CD4-positive, alpha-beta memory T cell (primary cell): Measurements from ENCODE around the gene AFTPH. TPM values are rescaled to one million over a fixed set of nuclear protein-coding genes. Genes with fewer than 3 reads are reported as not detected.

Experiments
- CTCF ChIA-PET: fragments of 350-600 bp; sonication (Branson Sonifier 250); formaldehyde crosslinking; loops from one replicate; lab custom pipeline; 2021; ENCODE audit warnings: inconsistent platforms; ENCODE audit not compliant: partially characterized antibody; lab: Charles Lee
- POLR2A ChIA-PET: fragments of 350-600 bp; sonication (Branson Sonifier 250); formaldehyde crosslinking; loops from one replicate; lab custom pipeline; 2021; ENCODE audit not compliant: partially characterized antibody; lab: Charles Lee
- DNase-seq, 5 donors: peaks; one replicate each; pipeline versions ENCODE4 v3.0.0 to v3.0.0-alpha.2; 2020 to 2022; ENCODE audit warnings: mixed read lengths in 1 of 5
- H3K27ac ChIP-seq: one replicate; pipeline ENCODE4 v1.7.0; 2013; ENCODE audit warnings: low read depth, low read length
- H3K27me3 ChIP-seq: 2 replicates; pipeline ENCODE4 v1.7.0; 2013; ENCODE audit warnings: mild to moderate bottlenecking, low read length, moderate library complexity; ENCODE audit not compliant: insufficient read depth
- H3K36me3 ChIP-seq: 2 replicates; pipeline ENCODE4 v1.7.0; 2013; ENCODE audit warnings: mild to moderate bottlenecking, low read length, moderate library complexity; ENCODE audit not compliant: insufficient read depth
- H3K4me1 ChIP-seq: 2 replicates; pipeline ENCODE4 v1.7.0; 2013; ENCODE audit warnings: mild to moderate bottlenecking, low read length, moderate library complexity; ENCODE audit not compliant: insufficient read depth
- H3K4me3 ChIP-seq, 2 donors: one replicate each; pipeline ENCODE4 v1.7.0; 2013; ENCODE audit warnings: low read length in 2 of 2, mild to moderate bottlenecking in 1 of 2
- H3K9me3 ChIP-seq, 2 donors: one replicate each; pipeline ENCODE4 v1.7.0; 2013; ENCODE audit warnings: low read length in 2 of 2, control low read depth in 1 of 2; ENCODE audit not compliant: control insufficient read depth in 1 of 2
- H3K27ac Mint-ChIP-seq, 7 donors: one replicate each; pipeline ENCODE4 v1.8.0; 2020 to 2021; ENCODE audit warnings: mixed read lengths in 7 of 7, mild to moderate bottlenecking in 6 of 7, inconsistent platforms in 3 of 7, moderate library complexity in 3 of 7
- H3K27me3 Mint-ChIP-seq, 2 donors: one replicate each; pipeline ENCODE4 v1.8.0; 2020 to 2021; ENCODE audit warnings: mixed read lengths in 2 of 2
- H3K36me3 Mint-ChIP-seq, 2 donors: one replicate each; pipeline ENCODE4 v1.8.0; 2020 to 2021; ENCODE audit warnings: mixed read lengths in 2 of 2, inconsistent platforms in 1 of 2, mild to moderate bottlenecking in 1 of 2
- H3K4me1 Mint-ChIP-seq, 4 donors: one replicate each; pipeline ENCODE4 v1.8.0; 2020 to 2021; ENCODE audit warnings: mixed read lengths in 4 of 4, mild to moderate bottlenecking in 1 of 4
- H3K4me3 Mint-ChIP-seq, 8 donors: one replicate each; pipeline ENCODE4 v1.8.0; 2020 to 2021; ENCODE audit warnings: mixed read lengths in 8 of 8, mild to moderate bottlenecking in 7 of 8, moderate library complexity in 6 of 8, inconsistent platforms in 3 of 8
- H3K9me3 Mint-ChIP-seq, 8 donors: one replicate each; pipeline ENCODE4 v1.8.0; 2020 to 2021; ENCODE audit warnings: mixed read lengths in 8 of 8, mild to moderate bottlenecking in 5 of 8, inconsistent platforms in 3 of 8, moderate library complexity in 1 of 8
- intact Hi-C: fragments of 100-400 bp; cut with micrococcal nuclease; formaldehyde crosslinking; loops from one replicate; pipeline ENCODE4 v1.15.1; 2023
- microRNA-seq: library from miRNA; unstranded; fragments of <30 nt; microRNA quantifications from one replicate; pipeline ENCODE4 v1.2.0, GENCODE V29; 2021; ENCODE audit warnings: borderline replicate concordance, borderline number of aligned reads, borderline microRNAs expressed, mixed read lengths
- polyA plus RNA-seq, 2 donors: library from polyadenylated mRNA; unstranded; fragments of 300-500 nt; fragmentation: Illumina TruSeq; gene quantifications; one replicate each; pipeline ENCODE4 v1.2.3, GENCODE V29; 2021
- total RNA-seq, 2 experiments: library from RNA; stranded (reverse); gene quantifications; one replicate each; pipeline ENCODE4 v1.2.3, GENCODE V29; 2021

The AFTPH gene
- total and polyA plus RNA-seq, 4 experiments from 2014 or later: 22.8 to 48.9 (median 38.7) TPM

GRCh38 chr2:64641599-64641998, 117.5 kb downstream of the AFTPH start:
- ChIA-PET POLR2A (no interaction called here), CTCF (interaction anchor here (5.5 to 5.8 kb wide), 2 partner anchors 14 to 190 kb away, joined by 69 to 98 read pairs; partner anchors contain the start of gene SERTAD2)
- no peaks in the 10 kb centered on the region for H3K27me3 ChIP-seq
- intact Hi-C loops: no loop called here
- no peak overlapping the region for H3K4me3 ChIP-seq
- H3K27ac ChIP-seq: no peak overlapping the region
- peaks cover 54% of the 10 kb centered on the region for H3K4me1 ChIP-seq
- Mint-ChIP-seq H3K4me3 (no peak overlapping the region), H3K27ac (no peak overlapping the region), H3K4me1 (peaks cover 43 to 78% (median 55%) of the 10 kb centered on the region in 4 donors), H3K9me3 (no peaks in the 10 kb centered on the region), H3K36me3 (peaks cover 5% of the 10 kb centered on the region in 2 donors), H3K27me3 (no peaks in the 10 kb centered on the region)
- H3K36me3 ChIP-seq: peaks cover 3% of the 10 kb centered on the region
- H3K9me3 ChIP-seq: no peaks in the 10 kb centered on the region
- DNase-seq: no peak

Small RNA genes lying within 50 kb of the gene (microRNA-seq; reads per million reads assigned to microRNA genes)
- not detected for gene MIR4434

Other genes starting within 250 kb of the AFTPH start
- gene LGALSL, start 70.2 kb upstream of the AFTPH start, total RNA-seq: under 1 TPM in 1 of 2 experiments, not detected in 1; 0.29 TPM
- gene LGALSL, start 70.2 kb upstream of the AFTPH start, polyA plus RNA-seq: under 1 TPM; 0.26 to 0.63 TPM
- 10 to 100 TPM; 23.5 to 24.6 TPM for gene SERTAD2, start 129.6 kb downstream of the AFTPH start, total RNA-seq
- 1 to 10 TPM; 2.6 to 5.5 TPM for gene SERTAD2, start 129.6 kb downstream of the AFTPH start, polyA plus RNA-seq